Stimulated activated CD4-positive, alpha-beta T cell treated with anti-CD3 and anti-CD28 coated beads, Interleukin-12 subunit alpha, Interleukin-12 subunit beta, amount 100 ng/mL, for 4 hours (primary cell): ENCODE data around the gene EXOSC5.
"Not testable (repeated sequence)": the region's sequence is repeated elsewhere in the genome, so short reads cannot be mapped to it uniquely, and the experiment has no call there.

Experiments used
- DNase-seq: peaks from one replicate; pipeline ENCODE4 v3.0.0-alpha.2; 2020

The EXOSC5 gene

DNA sequence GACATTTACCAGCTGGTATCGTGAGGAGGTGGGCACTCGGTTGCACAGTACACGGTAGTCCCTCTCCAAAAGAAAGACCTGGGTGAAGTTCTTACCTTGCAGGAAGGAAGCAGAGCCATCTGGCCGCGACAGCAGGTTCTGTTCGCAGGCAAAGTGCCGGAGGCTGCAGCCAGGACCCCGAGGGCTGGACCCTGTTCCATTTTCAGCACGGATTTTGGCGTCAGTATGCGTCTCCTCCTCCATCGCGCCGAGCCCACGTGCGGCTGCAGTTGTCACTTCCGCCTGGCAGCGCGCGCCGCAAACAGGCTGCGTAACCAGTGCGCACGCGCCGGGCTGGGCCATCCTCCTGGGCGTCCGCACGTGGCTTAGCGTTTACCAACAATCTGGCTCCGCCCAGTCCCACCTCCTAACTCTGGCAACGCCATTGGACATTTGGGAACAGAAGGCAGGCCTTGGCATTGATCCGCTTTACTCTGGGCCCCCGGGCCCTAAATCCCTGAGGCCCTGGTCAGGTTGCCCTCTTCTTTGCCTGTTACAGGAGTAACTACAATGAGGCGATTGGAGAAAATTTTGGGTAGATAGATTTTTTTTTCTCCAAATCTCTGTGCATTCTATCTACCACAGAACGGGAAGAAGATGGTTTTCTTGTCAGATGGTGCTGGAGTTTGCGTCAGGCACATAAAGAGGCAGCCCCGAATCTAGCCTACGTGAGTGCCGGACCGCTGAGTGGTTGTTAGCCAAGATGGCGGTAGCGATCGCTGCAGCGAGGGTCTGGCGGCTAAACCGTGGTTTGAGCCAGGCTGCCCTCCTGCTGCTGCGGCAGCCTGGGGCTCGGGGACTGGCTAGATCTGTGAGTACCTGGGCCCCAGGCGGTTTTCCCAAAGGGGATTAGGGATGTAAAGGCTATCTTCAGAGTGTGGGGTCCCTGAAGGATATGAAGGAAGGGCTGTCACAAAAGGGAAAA, at the start of gene EXOSC5, which contains the start of gene BCKDHA:
TSS of gene EXOSC5 (minus strand) at position 274 of the 964 bp plus-strand sequence. CDS start at position 243, 31 bp downstream.
TSS of gene BCKDHA (plus strand) at position 733 of the 964 bp plus-strand sequence. CDS start at position 743, 10 bp downstream.
- peak; percentile 97 for DNase-seq

DNA sequence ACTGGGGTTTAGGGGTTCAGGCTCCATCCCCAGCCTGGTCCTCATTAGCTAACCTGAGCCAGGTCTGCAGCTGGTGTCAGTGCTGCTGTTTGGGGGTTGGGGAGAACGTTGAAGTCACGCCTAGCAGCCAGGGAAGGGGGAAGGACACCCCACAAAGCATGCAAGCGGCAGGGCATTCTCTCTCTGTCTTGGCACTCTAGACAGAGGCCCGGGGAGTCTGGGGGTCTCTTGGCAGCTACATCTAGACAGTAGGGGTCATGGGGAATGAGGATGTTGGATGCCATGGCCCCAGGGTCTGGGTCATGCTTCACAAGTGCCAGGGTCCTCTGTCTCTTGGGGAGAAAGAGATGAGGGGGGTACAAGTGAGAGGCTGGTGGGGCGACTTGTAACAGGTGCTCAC, 48.4 kb upstream of the EXOSC5 start:
- DNase-seq: no peak

DNA sequence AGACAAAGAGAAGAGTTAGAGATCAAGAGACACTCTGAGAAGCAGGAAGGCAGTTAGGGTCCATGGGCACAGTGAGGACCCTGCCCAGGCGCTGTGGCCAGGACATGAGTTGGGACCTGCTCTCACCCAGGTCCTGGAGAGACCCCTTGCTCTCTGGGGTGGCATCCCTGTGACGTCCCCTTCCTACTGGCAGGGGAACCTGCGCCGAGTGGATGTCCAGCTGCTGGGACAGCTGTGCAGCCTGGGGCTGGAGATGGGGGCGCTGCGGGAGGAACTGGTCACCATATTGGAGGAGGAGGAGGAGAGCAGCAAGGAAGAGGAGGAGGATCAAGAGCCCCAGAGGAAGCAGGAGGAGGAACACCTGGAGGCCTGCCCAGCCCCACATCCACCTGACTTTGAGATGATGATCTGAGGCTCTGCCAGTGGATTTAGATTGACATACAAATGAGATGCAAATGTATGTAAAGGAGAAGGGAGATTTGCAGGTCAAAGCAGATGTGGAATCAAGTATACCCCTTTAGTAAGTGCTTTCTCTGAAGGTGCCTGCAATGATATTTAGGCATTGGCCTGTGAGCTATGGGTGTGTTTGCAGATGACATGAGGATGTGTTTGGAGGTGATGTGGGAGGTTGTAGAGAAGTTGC, 46.8 kb upstream of the EXOSC5 start:
- no peak for DNase-seq

DNA sequence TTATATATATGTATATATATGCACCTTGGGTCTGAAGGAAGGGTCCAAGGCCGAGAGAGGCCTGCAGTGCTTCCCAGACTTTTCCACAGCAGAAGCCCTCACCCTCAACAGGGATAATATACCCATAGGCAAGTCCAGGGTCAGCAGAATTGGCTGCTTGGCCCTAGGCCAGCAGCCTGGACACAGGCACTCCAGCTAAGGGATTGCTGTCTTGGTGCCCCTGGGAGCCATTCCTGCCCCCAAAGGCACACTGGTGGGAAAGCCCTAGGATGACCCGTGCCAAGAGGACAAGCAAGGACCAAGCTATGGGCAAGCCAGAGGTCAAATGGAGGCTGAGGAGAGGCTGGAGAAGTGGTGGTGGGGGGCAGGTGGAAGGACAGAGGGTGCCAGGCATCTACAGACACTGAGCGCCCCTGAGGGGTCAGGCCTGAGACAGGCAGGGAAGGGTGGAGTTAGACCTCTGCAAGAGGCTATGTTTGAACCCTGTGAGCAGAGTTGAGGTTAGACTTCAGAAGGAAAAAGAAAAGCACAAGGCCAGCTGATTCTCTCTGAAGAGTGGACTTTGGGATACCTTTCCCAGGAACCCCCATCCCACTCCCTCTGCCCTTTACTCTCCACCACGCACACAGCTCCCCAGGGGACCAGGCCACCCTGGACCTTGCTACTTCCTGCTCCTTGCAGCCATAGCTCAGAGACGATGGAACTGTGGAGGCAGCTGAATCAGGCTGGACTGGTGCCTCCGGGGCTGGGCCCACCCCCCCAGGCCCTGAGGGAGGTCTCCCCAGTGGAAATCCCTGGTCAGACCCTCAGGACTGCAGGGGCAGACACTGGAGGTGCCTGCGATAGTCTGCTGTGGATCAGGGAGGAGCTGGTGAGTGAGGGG, 45.6 kb upstream of the EXOSC5 start, which contains the start of gene ERICH4:
TSS of gene ERICH4 (plus strand) at position 684 of the 883 bp plus-strand sequence. CDS start at position 698, 14 bp downstream.
- DNase-seq: no peak

DNA sequence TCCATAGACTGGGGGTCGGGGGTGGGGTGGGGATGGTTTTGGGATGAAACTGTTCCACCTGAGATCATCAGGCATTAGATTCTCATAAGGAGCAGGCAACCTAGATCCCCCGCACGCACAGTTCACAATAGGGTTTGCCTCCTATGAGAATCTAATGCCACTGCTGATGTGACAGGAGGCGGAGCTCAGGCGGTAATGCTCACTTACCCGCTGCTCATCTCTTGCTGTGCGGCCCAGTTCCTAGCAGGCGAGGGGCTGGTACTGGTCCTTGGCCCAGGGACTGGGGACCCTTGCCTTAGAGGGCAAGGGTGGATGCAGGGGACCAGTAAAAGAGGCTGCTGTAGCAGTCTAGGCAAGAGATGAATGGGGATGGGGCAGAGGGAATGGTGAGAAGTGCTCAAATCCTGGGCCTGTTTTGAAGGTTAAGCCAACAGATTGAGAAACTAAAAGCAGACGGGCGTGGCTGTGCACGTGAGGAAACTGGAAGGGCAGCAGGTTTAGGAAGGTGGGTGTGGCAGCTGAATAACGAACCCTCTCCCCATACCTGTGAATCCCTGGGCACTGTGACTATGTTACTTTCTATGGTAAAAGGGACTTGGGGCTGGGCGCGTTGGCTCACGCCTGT, 44.3 kb upstream of the EXOSC5 start:
- DNase-seq: no peak

DNA sequence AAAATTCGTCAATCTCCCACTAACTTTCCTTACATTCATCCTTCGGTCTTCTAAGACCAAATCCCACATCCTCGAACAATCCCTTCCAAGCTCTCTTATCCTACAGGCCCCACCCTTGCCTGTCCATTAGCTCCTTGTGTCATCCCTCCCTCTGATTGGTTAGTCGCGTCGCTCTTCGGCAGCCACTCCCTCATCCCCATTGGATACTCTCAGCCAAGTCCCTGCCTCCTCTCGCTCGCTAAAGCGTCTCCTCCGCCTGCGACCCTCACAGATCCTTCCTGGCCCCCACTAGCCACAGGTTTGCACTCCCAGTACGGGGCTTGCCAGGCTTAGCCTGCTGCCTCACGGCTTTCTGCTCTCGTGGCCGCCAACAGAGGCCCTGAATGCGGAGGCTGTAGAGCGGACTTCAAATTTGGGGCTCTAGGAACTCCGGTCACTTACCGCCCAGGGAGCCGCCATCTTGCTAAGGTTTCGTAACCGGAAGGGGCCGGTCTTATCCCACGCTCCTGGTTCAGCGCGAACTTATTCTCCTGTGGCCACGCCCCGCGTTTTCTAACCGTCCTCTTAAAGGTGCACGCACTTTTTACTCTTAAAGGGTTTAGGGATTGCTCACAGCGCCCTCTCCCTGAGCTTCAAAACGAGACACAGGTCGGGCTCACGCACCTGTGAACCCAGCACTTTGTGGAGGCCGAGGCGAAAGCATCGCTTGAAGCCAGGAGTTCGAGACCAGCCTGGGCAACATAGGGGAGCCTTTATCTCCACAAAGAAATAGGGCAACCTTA, 42.5 kb upstream of the EXOSC5 start, which contains the start of gene DMAC2:
TSS of gene DMAC2 (minus strand) at position 472 of the 782 bp plus-strand sequence. CDS start at position 459, 13 bp downstream.
- peak; percentile 92 for DNase-seq

DNA sequence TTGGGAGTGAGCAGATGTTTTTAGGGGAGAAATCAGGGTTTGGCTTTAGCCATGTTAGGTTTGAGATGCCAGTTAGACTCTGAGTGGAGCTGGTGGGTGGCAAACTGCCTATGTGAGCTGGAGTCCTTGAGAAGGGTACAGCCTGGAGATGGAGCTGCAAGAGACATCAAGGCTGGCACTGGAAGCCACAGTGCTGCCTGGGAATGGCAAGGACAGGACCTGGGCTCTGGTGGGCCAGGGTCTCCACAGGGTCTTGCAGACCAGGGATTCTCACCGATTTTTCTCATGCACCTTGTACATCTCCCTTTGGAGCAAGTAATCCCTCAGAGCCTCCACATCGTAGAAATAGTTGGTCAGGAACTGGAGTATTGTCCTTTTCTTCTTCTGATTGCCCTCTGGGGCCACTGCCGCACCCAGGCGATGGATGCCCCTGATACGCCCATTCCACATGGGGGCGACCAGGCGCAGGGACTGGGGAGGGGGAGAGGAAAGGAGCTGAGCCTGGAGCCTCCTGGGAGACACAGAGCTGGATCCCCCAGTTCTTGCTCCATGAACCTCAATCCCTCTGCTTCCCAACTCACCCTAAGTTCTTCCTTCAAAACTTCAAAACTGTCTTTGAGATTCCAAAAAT, 40.9 kb upstream of the EXOSC5 start:
- DNase-seq: no peak

DNA sequence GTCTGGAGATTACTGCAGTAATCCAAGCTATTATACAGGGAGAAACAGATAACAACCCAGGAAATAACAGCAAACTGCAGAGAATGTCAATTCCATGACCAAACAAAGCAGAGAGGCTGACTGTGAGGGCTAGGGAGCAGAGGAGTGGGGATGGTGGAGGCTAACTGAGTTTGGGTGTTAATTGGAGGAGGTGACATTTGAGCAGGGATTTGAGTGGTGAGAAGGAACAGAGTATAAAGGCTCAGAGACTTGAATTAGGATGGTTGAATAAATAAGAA, 39.5 kb upstream of the EXOSC5 start:
- DNase-seq: no peak

DNA sequence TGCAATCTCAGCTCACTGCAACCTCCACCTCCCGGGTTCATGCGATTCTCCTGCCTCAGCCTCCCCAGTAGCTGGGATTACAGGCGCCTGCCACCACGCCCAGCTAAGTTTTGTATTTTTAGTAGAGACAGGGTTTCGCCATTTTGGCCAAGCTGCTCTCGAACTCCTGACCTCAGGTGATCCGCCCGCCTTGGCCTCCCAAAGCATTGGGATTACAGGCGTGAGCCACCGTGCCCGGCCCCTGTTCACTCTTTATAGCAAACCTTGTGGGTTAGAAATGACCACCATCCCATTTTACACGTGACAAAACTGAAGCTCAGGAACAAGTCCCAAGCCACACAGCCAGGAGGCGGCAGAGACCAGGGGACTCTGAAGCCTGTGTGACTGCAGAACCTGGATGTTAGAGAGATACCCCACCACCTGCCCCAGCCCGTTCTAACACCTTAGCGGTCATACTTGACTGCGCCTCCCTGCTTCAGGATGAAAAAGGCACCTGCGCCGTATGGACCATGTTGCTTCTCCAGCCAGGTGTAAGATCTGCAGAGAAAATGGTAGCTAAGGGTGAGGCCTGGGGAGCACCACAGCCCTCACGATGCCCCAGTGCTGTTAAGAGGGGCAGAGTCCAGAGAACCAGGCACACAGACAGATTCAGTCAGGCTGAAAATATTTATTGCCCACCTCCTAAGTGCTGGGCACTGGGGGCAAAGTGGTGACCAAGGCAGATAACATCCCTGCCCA, 38.9 kb upstream of the EXOSC5 start:
- no peak for DNase-seq

DNA sequence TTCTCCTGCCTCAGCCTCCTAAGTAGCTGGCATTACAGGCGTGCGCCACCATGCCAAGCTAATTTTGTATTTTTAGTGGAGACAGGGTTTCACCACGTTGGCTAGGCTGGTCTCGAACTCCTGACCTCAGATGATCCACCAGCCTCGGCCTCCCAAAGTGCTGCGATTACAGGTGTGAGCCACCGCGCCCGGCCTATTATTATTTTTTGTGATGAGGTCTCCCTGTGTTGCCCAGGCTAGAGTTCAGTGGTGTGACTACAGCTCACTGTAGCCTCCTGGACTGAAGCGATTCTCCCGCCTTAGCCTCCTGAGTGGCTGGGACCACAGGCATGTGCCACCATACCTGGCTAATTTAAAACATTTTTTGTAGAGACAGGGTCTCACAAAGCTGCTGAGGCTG, 38.2 kb upstream of the EXOSC5 start:
- DNase-seq: not testable (repeated sequence)

DNA sequence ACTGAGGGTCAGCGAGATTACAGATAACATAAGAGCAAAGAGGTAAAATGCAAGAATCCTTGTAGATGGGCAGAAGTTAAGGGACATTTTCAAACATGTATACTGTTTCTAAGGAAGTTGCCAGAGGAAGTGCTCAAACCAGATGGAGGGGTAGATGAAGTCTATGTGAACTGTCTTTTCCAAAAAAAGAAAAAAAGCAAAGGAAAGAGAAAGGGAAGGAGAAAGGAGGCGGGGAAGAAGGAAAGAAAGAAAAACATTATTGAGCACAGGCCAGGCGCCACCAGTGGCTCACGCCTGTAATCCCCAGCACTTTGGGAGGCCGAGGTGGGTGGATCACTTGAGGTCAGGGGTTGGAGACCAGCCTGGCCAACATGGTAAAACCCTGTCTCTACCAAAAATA, 37.3 kb upstream of the EXOSC5 start:
- DNase-seq: no peak

DNA sequence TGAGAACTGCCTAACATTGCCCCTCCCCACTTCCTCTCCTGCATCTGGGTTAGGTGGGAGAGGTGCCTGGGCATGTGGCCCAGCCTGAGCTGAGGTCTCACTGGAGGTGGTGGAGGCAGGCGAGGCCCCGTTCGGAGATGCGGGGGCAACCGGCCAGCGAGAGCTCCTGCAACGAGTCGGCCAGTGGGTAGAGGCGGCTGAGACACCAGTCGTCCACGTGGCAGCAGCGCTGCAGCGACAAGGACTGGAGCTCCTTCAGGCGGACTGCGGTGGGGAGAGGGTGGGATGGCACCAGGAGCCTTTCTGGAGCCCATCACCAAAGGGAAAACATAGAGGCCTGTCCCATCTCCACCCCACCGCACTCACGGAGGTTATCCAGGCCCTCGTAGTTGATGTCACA, 36.0 kb upstream of the EXOSC5 start:
- DNase-seq: no peak

DNA sequence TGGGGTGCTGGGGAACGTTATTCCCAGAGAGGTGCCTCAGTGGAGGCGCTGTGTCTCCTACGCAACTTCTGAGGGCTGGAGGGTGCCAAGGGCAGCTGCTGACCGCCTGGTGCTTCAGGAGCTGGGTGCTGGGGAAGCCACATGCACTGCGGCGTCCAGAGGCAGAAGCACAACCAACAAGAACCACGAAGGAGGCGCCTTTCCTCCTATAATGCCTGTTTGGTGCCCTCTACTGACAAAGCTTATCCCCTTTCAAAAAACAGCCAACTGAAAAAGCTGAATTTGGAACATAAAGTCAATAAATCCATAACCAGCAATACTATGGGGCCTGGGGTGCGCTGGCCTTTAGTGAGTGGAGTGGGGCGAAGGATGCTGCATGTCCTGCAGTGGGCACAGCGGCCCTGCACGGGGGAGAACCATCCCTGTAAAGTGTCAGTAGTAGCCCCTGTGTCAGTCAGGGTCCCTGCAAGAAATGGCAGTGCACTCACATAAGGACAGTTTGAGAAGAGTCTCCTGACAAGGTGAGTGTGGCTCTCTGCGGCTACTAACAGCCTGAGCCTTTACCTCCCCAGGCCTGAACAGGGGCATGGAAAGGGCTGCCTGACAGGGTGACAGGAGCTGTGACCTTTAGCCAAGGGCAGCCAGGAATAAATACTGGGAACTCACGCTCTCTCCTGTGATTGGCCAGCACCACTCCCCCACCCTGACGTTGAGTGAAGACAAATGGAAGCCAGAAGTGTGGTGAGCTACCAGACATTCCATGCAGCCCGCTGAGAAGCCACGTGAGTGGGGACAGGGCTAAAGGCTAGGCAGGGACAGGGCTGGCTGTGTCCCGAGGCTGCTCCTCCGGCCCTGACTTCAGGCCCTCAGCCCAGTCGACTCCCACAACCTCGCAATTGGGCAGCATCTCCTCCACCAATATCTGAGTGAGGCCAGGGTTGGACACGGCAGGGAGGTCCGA, 34.5 kb upstream of the EXOSC5 start:
- DNase-seq: no peak

DNA sequence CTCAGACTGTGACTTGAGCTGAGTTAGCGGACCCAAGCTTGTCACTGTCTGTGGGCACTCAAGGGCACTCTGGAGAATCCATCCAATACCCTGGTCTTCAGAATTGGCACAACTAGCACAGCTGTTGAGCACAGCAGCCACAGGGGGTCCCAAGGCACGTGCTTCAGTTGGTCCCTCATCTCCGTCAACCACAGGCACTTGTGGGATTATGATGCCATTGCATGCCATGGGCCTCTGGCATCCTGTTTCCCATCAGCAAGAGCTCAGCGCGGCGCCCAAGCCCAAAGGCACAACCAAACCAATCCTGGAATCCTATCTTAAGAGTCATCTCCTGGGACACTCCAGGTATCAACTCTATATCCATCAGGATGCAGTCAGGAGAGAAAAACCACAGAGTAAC, 33.8 kb upstream of the EXOSC5 start:
- DNase-seq: no peak

DNA sequence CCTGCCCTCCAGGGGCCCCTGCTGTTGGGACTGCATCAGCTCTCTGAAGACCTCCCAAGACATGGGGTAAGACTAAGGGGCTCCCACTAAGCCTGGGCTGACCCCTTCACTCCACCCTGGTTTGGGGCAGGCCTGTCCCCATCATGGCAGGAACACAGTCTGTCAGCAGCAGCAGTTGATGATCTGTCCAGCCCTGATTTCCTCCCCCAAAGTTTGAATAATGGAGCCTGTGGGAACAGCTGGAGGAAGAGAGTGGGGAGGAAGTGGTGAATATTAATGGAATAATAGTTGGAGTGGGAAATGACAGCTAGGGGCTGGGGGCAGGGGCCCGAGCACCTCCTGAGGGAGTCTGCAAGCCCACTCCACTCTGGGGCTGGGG, 31.3 kb upstream of the EXOSC5 start:
- no peak for DNase-seq

DNA sequence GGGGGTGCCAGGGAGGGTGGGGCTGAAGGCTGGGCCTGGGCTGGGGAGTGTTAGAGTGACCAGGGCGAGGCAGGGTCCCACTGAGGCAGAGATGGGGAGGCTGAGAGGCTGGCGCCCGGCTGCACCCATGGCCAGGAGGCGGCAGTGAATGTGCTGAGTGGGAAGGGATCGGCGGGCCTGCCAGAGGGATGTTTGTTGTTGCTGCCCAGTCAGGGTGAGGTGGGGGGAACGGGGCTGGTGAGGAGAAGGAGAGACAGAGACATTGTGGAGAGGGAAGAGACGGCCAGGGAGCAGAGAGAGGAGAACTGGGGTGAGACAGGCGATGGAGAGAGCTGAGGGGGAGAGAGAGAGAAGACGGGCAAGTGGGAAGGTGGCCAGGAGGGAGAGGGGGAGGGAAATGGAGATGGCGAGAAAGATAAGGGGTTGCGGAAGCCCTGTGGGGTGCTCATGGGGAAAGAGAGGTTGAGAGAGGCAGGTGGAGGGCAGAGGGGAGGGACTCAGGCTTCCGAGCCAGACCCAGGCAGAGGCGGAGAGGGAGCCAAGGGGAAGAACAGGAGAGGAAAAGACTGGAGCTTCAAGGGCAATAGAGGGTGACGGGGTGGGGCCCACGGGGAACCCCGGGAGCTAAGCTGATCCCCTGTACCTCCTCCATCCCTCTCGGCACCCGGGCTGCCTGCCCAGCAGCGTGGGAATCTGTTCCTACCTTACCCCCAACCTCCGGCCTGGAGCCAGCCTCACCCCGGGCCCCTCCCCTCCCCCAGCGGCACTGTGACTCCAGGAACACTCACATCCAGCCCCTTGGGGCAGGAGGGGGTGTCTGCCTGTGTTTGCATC, 30.7 kb upstream of the EXOSC5 start:
- DNase-seq: no peak

DNA sequence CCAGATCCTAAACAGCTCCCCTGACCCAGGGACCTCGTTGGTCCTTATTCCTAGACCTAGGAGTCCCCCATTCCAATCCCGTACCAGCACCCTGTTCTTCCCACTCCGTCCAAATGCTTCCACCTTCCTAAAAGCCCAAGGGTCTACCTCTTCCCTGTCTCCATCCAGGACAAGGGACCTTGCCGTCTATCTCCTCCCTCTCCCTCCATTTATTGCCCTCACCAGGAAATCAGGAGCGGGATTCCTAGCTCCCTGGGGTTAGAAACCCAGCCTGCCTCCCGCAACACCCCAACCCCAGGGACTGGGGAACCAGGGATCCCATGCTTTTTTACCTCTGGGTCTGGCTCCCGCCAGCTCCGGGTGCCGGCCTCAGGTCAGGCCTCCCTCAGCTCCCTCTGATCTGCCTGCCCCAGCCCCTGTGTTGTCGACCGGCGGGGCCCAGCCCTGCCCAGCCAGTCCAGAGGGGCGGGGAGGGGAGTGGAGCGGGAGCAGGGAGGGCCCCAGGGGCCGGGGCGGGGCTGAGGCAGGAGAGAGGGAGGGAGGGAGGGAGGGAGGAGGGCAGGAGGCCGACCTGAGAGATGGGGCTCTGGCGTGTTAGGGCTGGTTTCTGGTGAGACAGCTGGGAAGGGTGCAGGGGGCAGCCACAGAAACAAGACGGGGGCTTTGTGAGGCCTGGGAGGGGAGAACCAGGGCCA, 29.9 kb upstream of the EXOSC5 start, which contains the start of gene B3GNT8:
TSS of gene B3GNT8 (minus strand) at position 423 of the 695 bp plus-strand sequence. CDS start 596 bp downstream, outside the sequence.
- DNase-seq: peak; percentile 45
